Stimulated activated naive CD8-positive, alpha-beta T cell treated with anti-CD3 and anti-CD28 coated beads, Interleukin-15, Interleukin-2, amounts not matched to agents 100 U/mL and 50 U/mL, for 24 hours (primary cell): ENCODE data around the gene CD6.

Experiments used
- ATAC-seq: fragments of 150-1000 bp; cut with Tn5 transposase; one replicate; pipeline ENCODE4 v1.10.0; 2021
- DNase-seq: peaks from one replicate; pipeline ENCODE4 v3.0.0; 2021

The CD6 gene

GRCh38 chr11:60985991-60986915, 14.8 kb downstream of the CD6 start:
- DNase-seq, result peak; percentile 86
- peak; percentile 86 for ATAC-seq

GRCh38 chr11:60987577-60988277, 16.2 kb downstream of the CD6 start:
- ATAC-seq (peak; percentile 64), DNase-seq (peak; percentile 67)

DNA sequence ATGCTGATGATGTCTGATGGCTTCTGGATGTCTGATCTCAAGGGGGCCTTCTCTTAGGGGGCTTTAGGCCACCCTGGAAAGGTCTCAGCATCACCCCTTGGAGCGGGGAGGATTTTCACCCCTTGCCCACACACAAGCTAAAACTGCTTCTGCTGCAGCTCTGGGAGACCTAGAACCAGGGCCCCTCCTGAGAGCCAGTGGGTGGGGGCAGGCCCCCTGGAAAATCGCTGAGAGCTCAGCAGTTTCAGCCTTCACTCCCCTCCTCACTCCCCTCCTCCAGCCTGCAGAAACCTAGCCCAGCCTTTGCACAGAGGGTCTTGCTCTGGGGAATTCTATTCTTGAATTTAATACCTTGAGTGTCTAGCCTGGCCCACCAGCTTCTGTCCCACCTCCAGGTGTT, 17.2 kb downstream of the CD6 start:
- no peak for DNase-seq
- ATAC-seq, result no peak

DNA sequence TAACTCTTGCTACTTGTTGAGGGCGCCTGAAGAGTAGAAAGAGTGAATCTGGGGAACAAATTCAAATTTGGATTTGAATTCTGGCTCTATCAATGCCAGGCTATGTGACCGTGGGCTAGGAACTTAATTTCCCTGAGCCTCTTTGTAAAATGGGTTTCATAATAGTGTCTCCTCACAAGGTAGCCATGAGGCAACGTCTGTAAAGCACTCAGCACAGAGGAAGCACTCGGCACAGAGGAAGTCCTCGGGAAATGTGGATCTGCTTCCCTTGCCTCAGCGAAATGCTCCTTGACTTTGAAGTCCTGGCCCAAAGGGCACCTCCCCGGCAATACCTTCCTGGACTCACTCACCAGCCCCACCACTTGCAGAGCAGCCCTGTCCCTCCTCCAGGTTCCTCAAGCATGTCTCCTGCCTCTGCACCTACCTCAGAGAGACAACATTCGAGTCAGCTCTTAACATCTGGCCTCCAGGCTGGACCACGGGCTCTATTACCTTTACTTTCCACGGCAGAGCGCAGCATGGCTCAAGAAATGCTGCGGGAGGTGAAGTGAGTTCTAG, 17.7 kb downstream of the CD6 start:
- DNase-seq (no peak), ATAC-seq (no peak)

DNA sequence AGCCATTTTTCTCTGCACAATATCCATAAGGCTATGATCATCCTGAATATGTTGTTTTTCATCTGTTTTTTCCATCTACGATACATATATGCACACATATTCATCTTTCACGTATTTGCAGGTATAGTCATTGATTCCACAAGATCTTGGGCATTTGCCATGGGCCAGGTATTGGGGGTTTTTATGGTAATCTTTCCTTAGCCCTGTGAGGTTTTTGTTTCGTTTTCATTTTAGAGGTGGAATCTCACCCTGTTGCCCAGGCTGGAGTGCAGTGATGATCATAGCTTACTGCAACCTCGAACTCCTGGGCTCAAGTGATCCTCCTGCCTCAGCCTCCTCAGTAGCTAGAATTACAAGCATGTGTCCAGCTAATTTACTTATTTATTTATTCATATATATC, 20.0 kb downstream of the CD6 start:
- DNase-seq (no peak), ATAC-seq (peak; percentile 6)

DNA sequence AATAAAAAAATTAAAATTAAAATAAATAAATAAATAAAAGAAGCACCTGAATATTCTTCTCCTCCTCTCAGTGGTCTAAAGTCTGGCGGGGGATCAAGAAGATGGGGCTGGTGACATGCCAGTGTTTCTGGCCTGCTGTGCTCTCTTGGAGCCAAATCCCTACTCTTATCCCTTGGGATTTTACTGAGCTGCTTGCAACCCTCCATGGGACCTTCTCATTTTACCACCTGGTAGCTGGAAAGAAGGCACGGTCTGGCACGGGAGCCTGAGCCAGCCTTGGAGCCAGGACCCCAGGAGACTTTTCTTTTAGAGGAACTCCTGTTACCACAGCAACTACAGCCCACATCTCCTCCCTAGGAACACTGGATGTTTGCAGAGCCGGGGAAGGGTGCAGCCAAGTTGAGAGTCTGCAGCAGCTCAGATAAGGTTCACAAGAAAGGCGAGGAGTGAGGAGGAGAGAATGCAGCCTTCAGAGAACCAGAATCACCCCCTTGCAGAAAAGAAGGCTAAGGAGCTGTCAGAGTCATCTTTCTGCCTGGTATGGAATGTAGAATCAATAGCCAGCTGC, 21.4 kb downstream of the CD6 start:
- no peak for DNase-seq
- ATAC-seq, result no peak

- peak; percentile 50 for ATAC-seq
Observed at GRCh38 chr11:60993615-60994014, 22.1 kb downstream of the CD6 start.

DNA sequence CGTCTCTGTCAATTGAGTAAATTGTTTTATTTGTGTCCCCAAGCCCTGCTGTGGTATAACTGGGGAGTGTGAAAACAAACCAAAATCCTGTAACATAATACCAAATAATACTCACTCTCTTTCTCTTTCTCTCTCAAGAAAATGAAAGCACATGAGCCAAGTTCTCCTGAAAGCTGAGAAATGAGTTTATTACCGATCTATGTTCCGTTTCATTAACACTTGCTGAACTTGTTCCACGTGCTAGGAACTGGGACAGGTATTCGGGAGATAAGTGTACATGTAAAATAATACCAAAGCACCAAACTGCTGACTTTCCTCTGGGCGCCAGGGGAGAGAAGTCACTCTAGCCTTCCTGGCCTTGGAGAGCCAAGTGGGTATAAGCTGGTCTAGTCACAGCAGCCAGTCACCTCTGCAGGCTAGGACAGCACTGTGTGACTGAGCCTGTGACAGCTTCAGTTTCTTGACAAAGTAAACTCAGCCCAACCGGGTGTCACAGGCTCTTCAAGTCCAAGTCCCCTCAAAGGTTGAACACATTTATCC, 23.1 kb downstream of the CD6 start:
- peak; percentile 64 for ATAC-seq
- no peak for DNase-seq

More at GRCh38 chr11:60993615-60994014, 22.1 kb downstream of the CD6 start:
- DNase-seq, result no peak

DNA sequence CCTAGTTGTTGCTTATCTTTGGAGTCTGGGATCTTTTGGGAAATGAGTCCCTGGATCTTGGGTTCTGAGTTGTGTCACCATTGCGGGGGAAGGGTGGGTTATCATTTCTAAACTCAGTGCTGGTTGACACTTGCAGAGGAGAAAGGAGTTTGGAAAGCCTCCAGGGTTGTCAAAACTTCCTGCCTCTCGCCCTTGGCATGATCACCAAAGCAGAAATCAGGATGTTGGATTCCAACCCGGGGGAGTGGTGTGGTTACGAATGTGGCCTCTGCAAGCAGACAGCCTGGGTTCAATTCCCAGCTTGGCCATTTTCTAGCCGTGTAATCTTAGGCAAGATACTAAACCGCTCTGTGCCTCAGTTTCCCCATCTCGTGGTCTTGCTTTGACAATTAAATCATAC, 24.3 kb downstream of the CD6 start:
- no peak for DNase-seq
- no peak for ATAC-seq

GRCh38 chr11:60996381-60997138, 25.1 kb downstream of the CD6 start:
- DNase-seq (no peak), ATAC-seq (no peak)

GRCh38 chr11:61000426-61000825, 28.9 kb downstream of the CD6 start:
- DNase-seq (no peak), ATAC-seq (no peak)

GRCh38 chr11:61001931-61002330, 30.5 kb downstream of the CD6 start:
- DNase-seq, result no peak
- no peak for ATAC-seq

DNA sequence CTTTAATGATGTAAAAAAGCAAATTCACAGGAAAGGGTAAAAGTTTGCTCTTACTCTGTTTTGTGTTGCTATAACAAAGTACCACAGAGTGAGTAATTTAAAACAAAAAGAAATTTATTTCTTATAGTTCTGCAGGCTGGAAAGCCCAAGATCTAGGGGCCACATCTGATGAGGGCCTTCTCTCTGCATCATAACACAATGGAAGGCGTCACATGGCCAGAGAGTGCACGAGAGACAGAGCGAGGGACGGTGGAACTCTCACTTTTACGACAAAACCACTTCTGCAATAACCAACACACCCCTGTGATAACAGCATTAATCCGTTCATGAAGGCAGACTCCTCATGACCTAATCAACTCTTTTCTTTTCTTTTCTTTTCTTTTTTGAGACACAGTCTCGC, 31.1 kb downstream of the CD6 start:
- ATAC-seq, result no peak
- no peak for DNase-seq

GRCh38 chr11:61004180-61004611, 32.7 kb downstream of the CD6 start:
- DNase-seq (no peak), ATAC-seq (peak; percentile 42)

- peak; percentile 68 for ATAC-seq
- no peak for DNase-seq
Observed at GRCh38 chr11:61004761-61005181, 33.3 kb downstream of the CD6 start.

DNA sequence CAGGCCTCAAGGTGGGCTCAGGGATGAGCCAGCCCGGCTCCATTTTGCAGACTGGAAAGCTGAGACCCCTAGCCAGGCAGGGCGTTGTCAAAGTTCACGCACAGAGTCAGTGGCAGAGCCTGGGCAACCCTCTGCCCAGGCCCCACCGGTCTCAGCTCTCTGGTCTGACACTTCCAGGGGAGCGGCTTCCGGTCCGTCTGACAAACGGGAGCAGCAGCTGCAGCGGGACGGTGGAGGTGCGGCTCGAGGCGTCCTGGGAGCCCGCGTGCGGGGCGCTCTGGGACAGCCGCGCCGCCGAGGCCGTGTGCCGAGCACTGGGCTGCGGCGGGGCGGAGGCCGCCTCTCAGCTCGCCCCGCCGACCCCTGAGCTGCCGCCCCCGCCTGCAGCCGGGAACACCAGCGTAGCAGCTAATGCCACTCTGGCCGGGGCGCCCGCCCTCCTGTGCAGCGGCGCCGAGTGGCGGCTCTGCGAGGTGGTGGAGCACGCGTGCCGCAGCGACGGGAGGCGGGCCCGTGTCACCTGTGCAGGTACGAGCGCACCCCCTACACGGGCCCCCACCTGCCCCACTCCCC, 36.0 kb downstream of the CD6 start:
- DNase-seq, result no peak
- ATAC-seq, result no peak

DNA sequence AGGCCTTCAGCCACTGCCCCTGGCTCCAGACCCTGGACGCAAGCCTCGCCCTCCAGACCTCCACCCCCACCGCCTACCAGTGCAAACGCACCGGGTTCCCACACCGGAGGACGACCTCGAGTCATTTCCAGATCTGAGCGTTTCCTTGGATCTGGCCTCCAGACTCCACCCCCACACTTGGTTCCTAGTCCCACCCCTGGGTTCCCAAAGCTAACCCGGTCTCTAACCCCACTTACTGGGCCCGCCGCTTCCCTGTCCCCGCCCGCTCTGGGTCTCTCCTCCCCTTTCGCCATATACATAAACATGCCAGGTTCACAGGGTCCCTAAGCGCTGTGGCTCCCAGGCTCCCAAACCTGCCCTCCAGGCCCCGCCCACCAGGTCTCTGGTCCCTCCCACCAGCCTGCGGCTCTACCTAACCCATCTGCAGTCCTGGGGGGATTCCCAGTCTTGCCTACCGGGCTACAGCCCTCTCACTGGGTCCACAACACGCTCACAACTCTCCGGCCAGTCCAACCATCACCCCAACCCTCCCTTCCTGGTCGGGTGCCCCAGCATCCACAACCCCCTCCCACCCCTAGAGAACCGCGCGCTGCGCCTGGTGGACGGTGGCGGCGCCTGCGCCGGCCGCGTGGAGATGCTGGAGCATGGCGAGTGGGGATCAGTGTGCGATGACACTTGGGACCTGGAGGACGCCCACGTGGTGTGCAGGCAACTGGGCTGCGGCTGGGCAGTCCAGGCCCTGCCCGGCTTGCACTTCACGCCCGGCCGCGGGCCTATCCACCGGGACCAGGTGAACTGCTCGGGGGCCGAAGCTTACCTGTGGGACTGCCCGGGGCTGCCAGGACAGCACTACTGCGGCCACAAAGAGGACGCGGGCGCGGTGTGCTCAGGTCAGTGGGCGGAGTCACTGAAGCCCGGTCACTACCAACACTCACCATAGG, 36.7 kb downstream of the CD6 start:
- no peak for ATAC-seq
- peak; percentile 50 for DNase-seq

GRCh38 chr11:61008971-61009370, 37.5 kb downstream of the CD6 start:
- no peak for DNase-seq
- ATAC-seq, result no peak

DNA sequence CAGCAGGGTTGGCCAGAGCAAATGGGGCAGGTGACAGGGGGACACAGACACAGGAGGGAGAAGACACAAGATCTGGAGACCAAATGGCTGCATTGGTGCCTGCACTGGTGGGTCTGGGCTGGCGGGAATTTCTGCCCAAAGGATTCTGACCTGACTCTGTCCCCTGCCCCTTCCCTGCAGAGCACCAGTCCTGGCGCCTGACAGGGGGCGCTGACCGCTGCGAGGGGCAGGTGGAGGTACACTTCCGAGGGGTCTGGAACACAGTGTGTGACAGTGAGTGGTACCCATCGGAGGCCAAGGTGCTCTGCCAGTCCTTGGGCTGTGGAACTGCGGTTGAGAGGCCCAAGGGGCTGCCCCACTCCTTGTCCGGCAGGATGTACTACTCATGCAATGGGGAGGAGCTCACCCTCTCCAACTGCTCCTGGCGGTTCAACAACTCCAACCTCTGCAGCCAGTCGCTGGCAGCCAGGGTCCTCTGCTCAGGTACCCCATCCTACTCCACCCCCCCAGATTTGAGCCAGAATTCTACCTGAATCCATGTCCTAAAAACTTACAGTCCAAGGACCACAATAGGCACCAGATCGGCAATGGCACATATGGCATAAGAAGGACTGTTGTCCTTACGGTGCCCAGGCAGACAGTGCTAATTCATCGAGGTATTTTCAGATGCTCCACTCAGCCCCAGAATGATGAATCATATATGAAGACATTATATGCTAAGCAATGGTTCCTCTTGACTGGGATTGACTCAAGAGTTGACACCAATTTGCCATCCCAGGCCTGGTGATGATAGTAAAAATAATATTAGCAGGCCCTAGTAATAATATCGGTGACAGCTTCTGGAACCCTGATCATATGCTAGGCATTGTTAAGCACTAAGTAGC, 38.2 kb downstream of the CD6 start:
- ATAC-seq (no peak), DNase-seq (no peak)
